ENCODE data around the gene PCA3.

PCA3 gene

DNA sequence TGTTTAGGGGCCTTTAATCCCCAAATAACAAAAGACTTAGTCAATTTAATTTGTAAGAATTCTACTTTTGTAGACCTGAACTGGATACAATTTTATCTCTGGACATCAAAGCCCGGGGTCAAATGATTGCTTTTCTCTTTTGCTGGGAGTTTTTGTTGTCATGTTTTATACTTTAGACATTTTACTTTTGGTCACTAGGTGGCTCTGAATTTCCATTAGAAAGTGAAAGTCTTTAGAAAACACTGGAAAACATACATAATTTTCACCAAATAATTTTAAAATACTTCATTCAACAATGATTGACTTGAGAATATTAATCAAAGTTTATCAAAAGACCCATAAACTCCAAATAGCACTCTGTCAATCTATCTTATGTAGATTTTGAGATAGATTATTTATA is 2.8 kb upstream of the PCA3 start:
- DNase-seq (ENCODE audit: low read depth): no peak
- peak; percentile 30 for TF ChIP-seq CTCF (IDR thresholded peaks at IDR 0.05; ENCODE audit: control insufficient read depth, insufficient read depth, low read depth, low read length, missing control alignments)
- no peak overlapping the region for H3K4me3 ChIP-seq (ENCODE audit: control insufficient read depth, low read depth, low read length)

DNA sequence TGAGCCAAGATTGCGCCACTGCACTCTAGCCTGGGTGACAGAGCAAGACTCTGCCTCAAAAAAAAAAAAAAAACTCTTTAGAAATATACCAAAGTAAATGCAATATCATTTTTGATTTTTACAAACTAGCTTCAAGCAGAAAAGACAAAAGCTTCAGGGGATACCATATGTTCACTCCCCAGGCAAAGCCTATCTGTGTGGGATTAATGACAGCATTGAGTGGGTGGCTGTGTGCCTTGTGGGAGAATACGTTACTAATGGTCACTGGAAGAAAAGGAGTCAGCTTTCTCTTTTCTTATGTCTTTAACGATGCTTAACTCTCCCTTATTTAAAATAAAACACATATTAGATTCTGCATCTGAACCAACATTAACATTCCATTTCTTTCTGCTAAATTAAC is 1.9 kb downstream of the PCA3 start:
- TF ChIP-seq CTCF (IDR thresholded peaks at IDR 0.05; ENCODE audit: control insufficient read depth, insufficient read depth, low read depth, low read length, missing control alignments): no peak
- H3K4me3 ChIP-seq (ENCODE audit: control insufficient read depth, low read depth, low read length): no peak overlapping the region
- no peak for DNase-seq (ENCODE audit: low read depth)

GRCh38 chr9:76772686-76773445 is 8.6 kb downstream of the PCA3 start:
- no peak overlapping the region for H3K4me3 ChIP-seq (ENCODE audit: control insufficient read depth, low read depth, low read length)
- DNase-seq (ENCODE audit: low read depth): no peak
- TF ChIP-seq CTCF (IDR thresholded peaks at IDR 0.05; ENCODE audit: control insufficient read depth, insufficient read depth, low read depth, low read length, missing control alignments): no peak

GRCh38 chr9:76784881-76785280 is 20.6 kb downstream of the PCA3 start:
- no peak overlapping the region for H3K4me3 ChIP-seq (ENCODE audit: control insufficient read depth, low read depth, low read length)
- no peak for DNase-seq (ENCODE audit: low read depth)
- no peak for TF ChIP-seq CTCF (IDR thresholded peaks at IDR 0.05; ENCODE audit: control insufficient read depth, insufficient read depth, low read depth, low read length, missing control alignments)

GRCh38 chr9:76785501-76785900 is 21.3 kb downstream of the PCA3 start:
- no peak for TF ChIP-seq CTCF (IDR thresholded peaks at IDR 0.05; ENCODE audit: control insufficient read depth, insufficient read depth, low read depth, low read length, missing control alignments)
- DNase-seq (ENCODE audit: low read depth): no peak
- no peak overlapping the region for H3K4me3 ChIP-seq (ENCODE audit: control insufficient read depth, low read depth, low read length)

DNA sequence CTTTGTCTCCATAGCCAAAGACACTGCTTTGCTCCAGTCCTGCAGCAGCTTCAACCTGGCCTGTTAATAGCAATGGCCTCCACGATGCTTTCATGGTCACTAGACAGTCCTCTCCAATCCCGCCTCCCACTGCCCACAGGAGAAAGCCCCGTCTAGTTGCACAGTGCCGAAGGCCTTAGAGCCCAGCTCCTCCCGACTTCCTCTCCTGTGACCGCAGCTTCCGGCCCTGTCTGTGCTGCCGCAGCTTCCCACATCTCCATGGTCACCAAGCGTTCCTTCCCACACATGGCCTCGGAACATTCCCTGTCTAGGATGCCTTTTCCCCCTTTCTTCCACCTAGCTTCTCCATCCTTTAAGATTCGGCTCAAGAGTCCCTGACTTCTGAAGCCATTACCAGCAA is 23.4 kb downstream of the PCA3 start:
- DNase-seq (ENCODE audit: low read depth): no peak
- TF ChIP-seq CTCF (IDR thresholded peaks at IDR 0.05; ENCODE audit: control insufficient read depth, insufficient read depth, low read depth, low read length, missing control alignments): no peak

More for the DNA sequence above, 23.4 kb downstream of the PCA3 start:
- H3K4me3 ChIP-seq (ENCODE audit: control insufficient read depth, low read depth, low read length): no peak overlapping the region
